ENCODE data around the gene RGR.
A peak's percentile ranks its signal among the peaks of the same experiment; 100 is the strongest.

DNA sequence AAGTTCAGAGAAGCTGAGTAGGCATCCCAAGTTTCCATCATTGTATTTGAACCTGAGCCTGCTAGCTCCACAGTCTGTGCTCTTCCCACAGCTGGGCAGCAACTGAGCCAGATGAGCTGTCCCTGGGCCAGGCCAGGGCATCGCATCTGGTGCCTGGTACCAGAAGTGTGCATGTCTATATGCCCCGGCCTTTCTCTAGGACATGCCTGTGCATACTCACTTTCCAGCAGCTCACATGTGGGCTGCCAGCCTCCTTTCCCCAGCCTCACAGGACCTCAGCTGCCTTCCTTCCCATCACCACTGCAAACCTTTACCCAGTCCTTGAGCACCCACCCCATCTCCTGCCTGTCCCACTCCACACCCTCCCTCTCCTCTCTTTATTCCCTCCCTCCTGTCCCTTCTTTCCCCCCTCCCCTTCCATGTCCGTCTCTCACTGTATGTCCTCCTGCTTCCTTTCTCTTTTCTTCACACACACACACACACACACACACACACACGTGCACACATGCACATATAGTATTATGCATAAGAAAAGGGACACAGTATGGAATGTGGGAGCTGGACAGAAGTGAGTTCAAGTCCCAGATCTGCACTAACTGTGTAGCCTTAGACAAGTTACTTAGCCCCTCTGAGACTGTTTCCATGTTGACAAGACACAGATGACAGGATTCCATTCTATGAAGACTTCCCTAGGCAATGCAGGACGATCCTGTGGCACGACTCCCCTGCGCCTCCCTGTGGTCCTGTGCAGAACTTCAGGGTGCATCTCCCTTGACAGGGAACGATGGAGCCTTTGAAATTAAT, 39.6 kb upstream of the RGR start:
- no peak for TF ChIP-seq POLR2A (IDR thresholded peaks at IDR 0.05)
- TF ChIP-seq, protein P1, sequence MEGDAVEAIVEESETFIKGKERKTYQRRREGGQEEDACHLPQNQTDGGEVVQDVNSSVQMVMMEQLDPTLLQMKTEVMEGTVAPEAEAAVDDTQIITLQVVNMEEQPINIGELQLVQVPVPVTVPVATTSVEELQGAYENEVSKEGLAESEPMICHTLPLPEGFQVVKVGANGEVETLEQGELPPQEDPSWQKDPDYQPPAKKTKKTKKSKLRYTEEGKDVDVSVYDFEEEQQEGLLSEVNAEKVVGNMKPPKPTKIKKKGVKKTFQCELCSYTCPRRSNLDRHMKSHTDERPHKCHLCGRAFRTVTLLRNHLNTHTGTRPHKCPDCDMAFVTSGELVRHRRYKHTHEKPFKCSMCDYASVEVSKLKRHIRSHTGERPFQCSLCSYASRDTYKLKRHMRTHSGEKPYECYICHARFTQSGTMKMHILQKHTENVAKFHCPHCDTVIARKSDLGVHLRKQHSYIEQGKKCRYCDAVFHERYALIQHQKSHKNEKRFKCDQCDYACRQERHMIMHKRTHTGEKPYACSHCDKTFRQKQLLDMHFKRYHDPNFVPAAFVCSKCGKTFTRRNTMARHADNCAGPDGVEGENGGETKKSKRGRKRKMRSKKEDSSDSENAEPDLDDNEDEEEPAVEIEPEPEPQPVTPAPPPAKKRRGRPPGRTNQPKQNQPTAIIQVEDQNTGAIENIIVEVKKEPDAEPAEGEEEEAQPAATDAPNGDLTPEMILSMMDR (IDR thresholded peaks at IDR 0.05): peak; percentile 50 to 70 (median 61)

All from heart left ventricle (tissue), 13 donors.